GM12878 (cell line): Measurements from ENCODE around the gene VANGL1. TPM values are rescaled to one million over a fixed set of nuclear protein-coding genes. Genes with fewer than 3 reads are reported as not detected.

ENCODE experiments used
- ATAC-seq: fragments of 200-7000 bp; cut with Tn5 transposase; 3 replicates; pipeline ENCODE4 v1.9.1; 2020; ENCODE audit warnings: mild to moderate bottlenecking, moderate library complexity
- BruUV-seq: library from RNA; stranded (reverse); fragments of 400-500 nt; replicated peaks from 2 replicates; lab custom pipeline; 2021; lab: Mats Ljungman, UMichigan
- CTCF ChIA-PET: fragments of 300-600 bp; sonication (Branson Sonifier 250); formaldehyde crosslinking; extraction: SDS; loops from one replicate; lab custom pipeline; 2021; ENCODE audit warnings: inconsistent platforms; lab: Yijun Ruan, JAX
- POLR2A ChIA-PET: fragments of 350-600 bp; formaldehyde crosslinking; extraction: SDS; loops from one replicate; lab custom pipeline; 2021; ENCODE audit warnings: inconsistent platforms; lab: Charles Lee
- RAD21 ChIA-PET: fragments of 300-600 bp; sonication (Branson Sonifier 250); formaldehyde crosslinking; loops from one replicate; lab custom pipeline; 2023; ENCODE audit warnings: antibody characterized with exemption; ENCODE audit not compliant: unreplicated experiment; lab: Charles Lee
- SMC1A ChIA-PET: fragments of 300-600 bp; sonication (Branson Sonifier 250); formaldehyde crosslinking; loops from one replicate; lab custom pipeline; 2023; ENCODE audit not compliant: unreplicated experiment, uncharacterized antibody; lab: Charles Lee
- DNase-seq: peaks from one replicate; pipeline ENCODE4 v3.0.0-alpha.2; 2011; ENCODE audit warnings: low read depth, low spot score
- FAIRE-seq: peaks from 3 replicates; lab custom pipeline; 2011; peaks lifted over from hg19 to GRCh38; lab: Jason Lieb, UNC
- H2AFZ ChIP-seq: 2 replicates; pipeline ENCODE4 v1.6.0; 2011; ENCODE audit warnings: low read depth, low read length, control low read depth; ENCODE audit not compliant: control insufficient read depth
- H3K27ac ChIP-seq: 2 replicates; pipeline ENCODE4 v1.5.1; 2011; ENCODE audit warnings: control low read depth; ENCODE audit not compliant: control insufficient read depth, insufficient read depth
- H3K27me3 ChIP-seq, 2 experiments: replicated peaks in 1 of 2; 2 replicates each; pipeline versions ENCODE4 v1.6.0 to v1.6.1; 2011; ENCODE audit warnings: low read length in 1 of 2; ENCODE audit not compliant: control insufficient read depth in 2 of 2, insufficient read depth in 2 of 2
- H3K36me3 ChIP-seq, 2 experiments: 2 replicates each; pipeline ENCODE4 v1.5.1; 2011; ENCODE audit warnings: low read length in 1 of 2; ENCODE audit not compliant: control insufficient read depth in 2 of 2, insufficient read depth in 2 of 2
- H3K4me1 ChIP-seq: 2 replicates; pipeline ENCODE4 v1.6.1; 2011; ENCODE audit warnings: mild to moderate bottlenecking, low read length, moderate library complexity, mixed read lengths; ENCODE audit not compliant: control insufficient read depth, insufficient read depth
- H3K4me2 ChIP-seq: 2 replicates; pipeline ENCODE4 v1.6.0; 2011; ENCODE audit warnings: control low read depth; ENCODE audit not compliant: control insufficient read depth, insufficient read depth
- H3K4me3 ChIP-seq: fragments of 200-600 bp; sonication (generic); 2 replicates; pipeline ENCODE4 v1.5.1; 2016
- H3K79me2 ChIP-seq: 2 replicates; pipeline ENCODE4 v1.6.0; 2011; ENCODE audit warnings: low read length; ENCODE audit not compliant: control insufficient read depth, insufficient read depth
- H3K9ac ChIP-seq: 2 replicates; pipeline ENCODE4 v1.8.0; 2011; ENCODE audit warnings: low read length, control low read depth, mixed read lengths; ENCODE audit not compliant: control insufficient read depth, insufficient read depth
- H3K9me3 ChIP-seq: replicated peaks from 3 replicates; pipeline ENCODE4 v1.5.1; 2011; ENCODE audit warnings: mild to moderate bottlenecking, low read length; ENCODE audit not compliant: control insufficient read depth, insufficient read depth
- H4K20me1 ChIP-seq: 2 replicates; pipeline ENCODE4 v1.6.0; 2011; ENCODE audit not compliant: control insufficient read depth, insufficient read depth
- BCL3 ChIP-seq: IDR thresholded peaks from 2 replicates; pipeline ENCODE4 v1.6.1; 2011; ENCODE audit warnings: borderline replicate concordance, low read depth, mild to moderate bottlenecking, moderate library complexity, low read length; ENCODE audit not compliant: insufficient read depth, poor library complexity, severe bottlenecking
- CBX3 ChIP-seq: fragments of 200-600 bp; sonication (generic); IDR thresholded peaks from 2 replicates; pipeline ENCODE4 v1.6.1; 2016; ENCODE audit warnings: low read depth, borderline replicate concordance
- EGR1 ChIP-seq, 2 experiments: IDR thresholded peaks; 1 replicate in 1 of 2; 2 replicates in 1 of 2; pipeline ENCODE4 v1.6.1; 2011 to 2012; ENCODE audit warnings: low read depth in 2 of 2, low read length in 2 of 2, borderline replicate concordance in 1 of 2, mild to moderate bottlenecking in 1 of 2, moderate library complexity in 1 of 2
- FOXM1 ChIP-seq: IDR thresholded peaks from 2 replicates; pipeline ENCODE4 v1.6.1; 2012; ENCODE audit warnings: low read depth, mild to moderate bottlenecking, inconsistent platforms, low read length, moderate library complexity
- GABPA ChIP-seq: IDR thresholded peaks from 2 replicates; pipeline ENCODE4 v1.6.1; 2014; ENCODE audit warnings: antibody characterized with exemption, low read depth, mild to moderate bottlenecking, inconsistent platforms
- HDAC2 ChIP-seq: fragments of 200-600 bp; sonication (generic); IDR thresholded peaks from 2 replicates; pipeline ENCODE4 v1.6.1; 2017
- IKZF1 ChIP-seq: fragments of 450-650 bp; conservative IDR thresholded peaks from 2 replicates; pipeline ENCODE4 v1.6.1; 2017; ENCODE audit warnings: antibody characterized with exemption, mild to moderate bottlenecking
- IKZF2 ChIP-seq, 2 experiments: fragments of 450-650 bp; IDR thresholded peaks; 2 replicates each; pipeline ENCODE4 v1.6.1; 2017; ENCODE audit warnings: mild to moderate bottlenecking in 2 of 2, moderate library complexity in 2 of 2
- IRF4 ChIP-seq: IDR thresholded peaks from 2 replicates; pipeline ENCODE4 v1.6.1; 2011; ENCODE audit warnings: low read depth, low read length
- NBN ChIP-seq: fragments of 450-650 bp; IDR thresholded peaks from 2 replicates; pipeline ENCODE4 v1.6.1; 2016
- NR2F1 ChIP-seq: fragments of 450-650 bp; conservative IDR thresholded peaks from 2 replicates; pipeline ENCODE4 v1.6.1; 2017; ENCODE audit warnings: mild to moderate bottlenecking
- STAT1 ChIP-seq: fragments of 450-650 bp; conservative IDR thresholded peaks from 2 replicates; pipeline ENCODE4 v1.6.1; 2014; ENCODE audit warnings: antibody characterized with exemption, mild to moderate bottlenecking
- YBX1 ChIP-seq: fragments of 450-650 bp; IDR thresholded peaks from 2 replicates; pipeline ENCODE4 v1.6.1; 2016; ENCODE audit warnings: antibody characterized with exemption
- ZBED1 ChIP-seq: IDR thresholded peaks from 2 replicates; pipeline ENCODE4 v1.6.1; 2016; ENCODE audit warnings: borderline replicate concordance
- ZNF384 ChIP-seq: IDR thresholded peaks from 2 replicates; pipeline ENCODE4 v1.6.1; 2012; ENCODE audit warnings: low read depth, mild to moderate bottlenecking, low read length, improper control_type of control experiment, borderline replicate concordance
- in situ Hi-C: fragments of 300-500 bp; cut with MboI; formaldehyde crosslinking; loops from 9 replicates; pipeline ENCODE4 v1.14.3; 2018; ENCODE audit warnings: mixed read lengths
- intact Hi-C: fragments of 100-400 bp; cut with micrococcal nuclease; formaldehyde crosslinking; loops from one replicate; pipeline ENCODE4 v1.14.2; 2022; ENCODE audit not compliant: unreplicated experiment
- polyA plus RNA-seq, 11 experiments: library from polyadenylated mRNA; depleted of rRNA in 4 of 11; unstranded in 6 of 11; stranded (reverse) in 5 of 11; fragments of >200 nt; fragmentation: Nextera tagmentation in 4 of 11; fragmentation: Illumina TruSeq in 1 of 11; extraction: Ambion mirVana in 4 of 11; extraction: Trizol in 1 of 11; gene quantifications; 1 replicate in 1 of 11; 2 replicates in 10 of 11; pipeline versions ENCODE4 v1.2.1 to v1.2.3, GENCODE V29; 2011 to 2016; ENCODE audit warnings: inconsistent platforms in 2 of 11, missing spikeins in 2 of 11, low read depth in 1 of 11
- total RNA-seq, 4 experiments: library from RNA; depleted of rRNA in 3 of 4; stranded (reverse); fragments of >200 nt in 3 of 4; fragmentation: Illumina TruSeq in 1 of 4; extraction: Trizol in 1 of 4; gene quantifications; 2 replicates each; pipeline versions ENCODE4 v1.2.1 to v1.2.3, GENCODE V29; 2013 to 2021
- TF ChIP-seq, protein P1 (sequence below): fragments of 450-650 bp; IDR thresholded peaks from 2 replicates; pipeline ENCODE4 v1.6.1; 2018; ENCODE audit warnings: mild to moderate bottlenecking, low read depth, moderate library complexity; ENCODE audit not compliant: partially characterized antibody
- TF ChIP-seq, protein P2 (sequence below): IDR thresholded peaks from 2 replicates; pipeline ENCODE4 v1.6.1; 2012; ENCODE audit warnings: improper control_type of control experiment, low read depth, low read length; ENCODE audit not compliant: insufficient replicate concordance

Gene VANGL1
- total and polyA plus RNA-seq, 10 of the 15 experiments (the other 5 are each of a cell fraction or from before 2014, with no cell fraction given): 0.71 to 12.9 (median 6.3) TPM

GRCh38 chr1:115726570-115726969, 84.8 kb downstream of the VANGL1 start:
- in situ Hi-C loops: no loop called here
- no peak for ATAC-seq
- FAIRE-seq: no peak

More at GRCh38 chr1:115726570-115726969, 84.8 kb downstream of the VANGL1 start:
- ChIA-PET SMC1A (no interaction called here), POLR2A (no interaction called here)
- H2AFZ ChIP-seq: no peak overlapping the region
- H3K4me3 ChIP-seq: no peak overlapping the region
- H3K27ac ChIP-seq: no peak overlapping the region
- TF ChIP-seq NR2F1 (no peak), EGR1 (IDR thresholded peaks at IDR 0.05; ENCODE audit: borderline replicate concordance in 1 of 2, low read depth in 2 of 2, low read length in 2 of 2) (no peak), FOXM1 (no peak), YBX1 (no peak), HDAC2 (no peak), IRF4 (no peak), ZBED1 (no peak), ZNF384 (no peak), GABPA (no peak), STAT1 (no peak), IKZF1 (no peak), BCL3 (no peak), CBX3 (no peak), NBN (no peak), IKZF2 (IDR thresholded peaks at IDR 0.05) (no peak)
- TF ChIP-seq, protein P1, sequence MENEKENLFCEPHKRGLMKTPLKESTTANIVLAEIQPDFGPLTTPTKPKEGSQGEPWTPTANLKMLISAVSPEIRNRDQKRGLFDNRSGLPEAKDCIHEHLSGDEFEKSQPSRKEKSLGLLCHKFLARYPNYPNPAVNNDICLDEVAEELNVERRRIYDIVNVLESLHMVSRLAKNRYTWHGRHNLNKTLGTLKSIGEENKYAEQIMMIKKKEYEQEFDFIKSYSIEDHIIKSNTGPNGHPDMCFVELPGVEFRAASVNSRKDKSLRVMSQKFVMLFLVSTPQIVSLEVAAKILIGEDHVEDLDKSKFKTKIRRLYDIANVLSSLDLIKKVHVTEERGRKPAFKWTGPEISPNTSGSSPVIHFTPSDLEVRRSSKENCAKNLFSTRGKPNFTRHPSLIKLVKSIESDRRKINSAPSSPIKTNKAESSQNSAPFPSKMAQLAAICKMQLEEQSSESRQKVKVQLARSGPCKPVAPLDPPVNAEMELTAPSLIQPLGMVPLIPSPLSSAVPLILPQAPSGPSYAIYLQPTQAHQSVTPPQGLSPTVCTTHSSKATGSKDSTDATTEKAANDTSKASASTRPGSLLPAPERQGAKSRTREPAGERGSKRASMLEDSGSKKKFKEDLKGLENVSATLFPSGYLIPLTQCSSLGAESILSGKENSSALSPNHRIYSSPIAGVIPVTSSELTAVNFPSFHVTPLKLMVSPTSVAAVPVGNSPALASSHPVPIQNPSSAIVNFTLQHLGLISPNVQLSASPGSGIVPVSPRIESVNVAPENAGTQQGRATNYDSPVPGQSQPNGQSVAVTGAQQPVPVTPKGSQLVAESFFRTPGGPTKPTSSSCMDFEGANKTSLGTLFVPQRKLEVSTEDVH: no peak
- TF ChIP-seq, protein P2, sequence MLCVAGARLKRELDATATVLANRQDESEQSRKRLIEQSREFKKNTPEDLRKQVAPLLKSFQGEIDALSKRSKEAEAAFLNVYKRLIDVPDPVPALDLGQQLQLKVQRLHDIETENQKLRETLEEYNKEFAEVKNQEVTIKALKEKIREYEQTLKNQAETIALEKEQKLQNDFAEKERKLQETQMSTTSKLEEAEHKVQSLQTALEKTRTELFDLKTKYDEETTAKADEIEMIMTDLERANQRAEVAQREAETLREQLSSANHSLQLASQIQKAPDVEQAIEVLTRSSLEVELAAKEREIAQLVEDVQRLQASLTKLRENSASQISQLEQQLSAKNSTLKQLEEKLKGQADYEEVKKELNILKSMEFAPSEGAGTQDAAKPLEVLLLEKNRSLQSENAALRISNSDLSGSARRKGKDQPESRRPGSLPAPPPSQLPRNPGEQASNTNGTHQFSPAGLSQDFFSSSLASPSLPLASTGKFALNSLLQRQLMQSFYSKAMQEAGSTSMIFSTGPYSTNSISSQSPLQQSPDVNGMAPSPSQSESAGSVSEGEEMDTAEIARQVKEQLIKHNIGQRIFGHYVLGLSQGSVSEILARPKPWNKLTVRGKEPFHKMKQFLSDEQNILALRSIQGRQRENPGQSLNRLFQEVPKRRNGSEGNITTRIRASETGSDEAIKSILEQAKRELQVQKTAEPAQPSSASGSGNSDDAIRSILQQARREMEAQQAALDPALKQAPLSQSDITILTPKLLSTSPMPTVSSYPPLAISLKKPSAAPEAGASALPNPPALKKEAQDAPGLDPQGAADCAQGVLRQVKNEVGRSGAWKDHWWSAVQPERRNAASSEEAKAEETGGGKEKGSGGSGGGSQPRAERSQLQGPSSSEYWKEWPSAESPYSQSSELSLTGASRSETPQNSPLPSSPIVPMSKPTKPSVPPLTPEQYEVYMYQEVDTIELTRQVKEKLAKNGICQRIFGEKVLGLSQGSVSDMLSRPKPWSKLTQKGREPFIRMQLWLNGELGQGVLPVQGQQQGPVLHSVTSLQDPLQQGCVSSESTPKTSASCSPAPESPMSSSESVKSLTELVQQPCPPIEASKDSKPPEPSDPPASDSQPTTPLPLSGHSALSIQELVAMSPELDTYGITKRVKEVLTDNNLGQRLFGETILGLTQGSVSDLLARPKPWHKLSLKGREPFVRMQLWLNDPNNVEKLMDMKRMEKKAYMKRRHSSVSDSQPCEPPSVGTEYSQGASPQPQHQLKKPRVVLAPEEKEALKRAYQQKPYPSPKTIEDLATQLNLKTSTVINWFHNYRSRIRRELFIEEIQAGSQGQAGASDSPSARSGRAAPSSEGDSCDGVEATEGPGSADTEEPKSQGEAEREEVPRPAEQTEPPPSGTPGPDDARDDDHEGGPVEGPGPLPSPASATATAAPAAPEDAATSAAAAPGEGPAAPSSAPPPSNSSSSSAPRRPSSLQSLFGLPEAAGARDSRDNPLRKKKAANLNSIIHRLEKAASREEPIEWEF: no peak
- TF ChIP-seq, all 136 proteins: peak for 0
- H3K36me3 ChIP-seq: no peaks in the 10 kb centered on the region
- H3K9me3 ChIP-seq: no peaks in the 10 kb centered on the region
- H3K4me1 ChIP-seq: peaks cover 13% of the 10 kb centered on the region
- no TSS peak for BruUV-seq
- no peaks in the 10 kb centered on the region for H3K79me2 ChIP-seq
- no peak overlapping the region for H3K4me2 ChIP-seq
- intact Hi-C loops: no loop called here
- H3K9ac ChIP-seq: no peak overlapping the region
- ChIA-PET RAD21 (no interaction called here), CTCF (no interaction called here)
- no peaks in the 10 kb centered on the region for H4K20me1 ChIP-seq
- H3K27me3 ChIP-seq: no peaks in the 10 kb centered on the region
- no peak for DNase-seq
